Fibroblast of skin of scalp (primary cell): ENCODE data around the gene KCNJ18. TPM values are rescaled to one million over a fixed set of nuclear protein-coding genes. Genes with fewer than 3 reads are reported as not detected.
"Not testable (repeated sequence)": the region's sequence is repeated elsewhere in the genome, so short reads cannot be mapped to it uniquely, and the experiment has no call there.

Experiments used
- DNase-seq: peaks from one replicate; pipeline ENCODE4 v3.0.0-alpha.2; 2013
- polyA plus RNA-seq, 2 experiments: library from polyadenylated mRNA; unstranded; fragments of 120-200 nt; gene quantifications; one replicate each; pipeline ENCODE4 v1.2.1, GENCODE V29; 2013; ENCODE audit not compliant: insufficient read length in 2 of 2

KCNJ18 gene
- not detected for polyA plus RNA-seq (2013, experiment 1 of 2; ENCODE audit: insufficient read length)
- not detected for polyA plus RNA-seq (2013, experiment 2 of 2; ENCODE audit: insufficient read length)

DNA sequence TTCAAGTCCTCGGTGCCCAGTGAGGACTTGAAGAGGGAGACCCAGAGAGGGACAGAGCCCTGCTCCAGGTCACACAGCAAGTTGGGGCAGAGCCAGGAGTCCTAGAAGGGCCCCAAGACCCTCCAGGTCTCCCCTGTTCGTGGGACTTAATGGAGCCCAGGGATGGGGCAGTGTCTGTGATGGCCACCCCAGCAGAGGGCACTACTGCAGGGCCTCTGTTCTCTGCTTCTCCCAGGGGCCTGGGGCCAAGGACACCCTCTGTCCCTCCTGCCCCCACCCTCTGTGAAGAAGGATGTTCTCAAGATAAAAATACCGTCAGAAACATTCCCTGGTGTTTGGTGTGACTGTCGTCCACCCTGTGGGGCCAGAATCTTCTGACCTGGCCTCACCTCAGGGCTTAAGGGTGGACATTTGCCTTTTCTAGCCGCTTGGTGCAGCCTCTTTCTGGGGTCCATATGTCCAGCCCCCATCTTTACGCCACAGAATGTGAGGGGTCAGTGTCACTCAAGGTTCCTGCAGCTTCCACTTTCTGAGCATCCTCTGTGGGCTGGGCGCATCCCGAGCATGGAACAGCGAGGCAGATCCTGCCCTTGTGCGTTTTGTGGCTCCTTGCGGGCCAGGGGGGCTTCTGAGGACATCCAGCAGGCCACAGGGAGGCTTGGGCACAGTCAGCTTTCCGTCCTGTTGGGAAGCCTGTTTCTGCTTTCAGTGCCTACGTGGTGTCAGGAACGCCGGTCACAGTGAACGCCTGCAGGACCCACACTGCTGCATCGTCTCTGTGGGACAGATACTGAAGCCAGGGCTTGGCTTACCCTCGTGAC lies at the start of gene KCNJ18:
Gene KCNJ18 (plus strand): TSS at position 641 of the 821 bp plus-strand sequence. CDS start 10,264 bp downstream, outside the sequence.
- not testable (repeated sequence) for DNase-seq

DNA sequence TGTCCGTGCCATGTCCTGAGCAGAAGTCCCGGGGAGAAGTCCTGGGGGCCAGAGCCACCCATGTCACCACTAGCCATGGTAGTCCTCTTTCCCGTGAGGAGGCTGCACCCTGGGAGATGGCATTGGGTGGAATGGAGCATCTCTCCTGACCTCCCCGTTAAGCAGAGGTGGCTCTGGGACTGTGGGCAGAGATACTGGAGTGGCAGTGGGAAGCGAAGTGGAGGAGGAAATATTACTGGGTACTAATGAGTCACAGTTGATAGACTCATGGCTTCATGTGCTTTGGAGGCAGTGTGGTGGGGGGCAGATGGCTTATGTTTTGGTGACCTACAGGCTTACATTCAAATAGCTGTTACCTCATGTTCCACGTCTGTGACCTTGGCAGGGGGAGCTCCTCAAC lies 44.2 kb upstream of the KCNJ18 start:
- not testable (repeated sequence) for DNase-seq

DNA sequence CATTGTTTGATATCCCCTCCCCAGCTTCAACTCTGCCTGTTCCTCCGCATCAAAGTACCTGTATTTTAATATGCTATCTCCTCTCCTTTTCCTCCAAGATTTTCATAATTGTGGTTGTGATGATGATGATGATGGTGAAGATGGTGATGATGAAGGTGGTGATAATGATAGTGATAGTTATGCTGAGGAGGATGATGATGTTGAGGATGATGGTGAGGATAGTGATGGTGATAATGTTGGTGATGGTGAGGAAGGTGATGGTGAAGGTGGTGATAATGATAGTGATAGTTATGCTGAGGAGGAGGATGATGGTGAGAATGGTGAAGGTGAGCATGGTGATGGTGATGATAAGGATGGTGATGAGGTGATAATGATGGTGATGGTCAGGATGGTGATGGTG lies 42.3 kb upstream of the KCNJ18 start:
- DNase-seq, result not testable (repeated sequence)

DNA sequence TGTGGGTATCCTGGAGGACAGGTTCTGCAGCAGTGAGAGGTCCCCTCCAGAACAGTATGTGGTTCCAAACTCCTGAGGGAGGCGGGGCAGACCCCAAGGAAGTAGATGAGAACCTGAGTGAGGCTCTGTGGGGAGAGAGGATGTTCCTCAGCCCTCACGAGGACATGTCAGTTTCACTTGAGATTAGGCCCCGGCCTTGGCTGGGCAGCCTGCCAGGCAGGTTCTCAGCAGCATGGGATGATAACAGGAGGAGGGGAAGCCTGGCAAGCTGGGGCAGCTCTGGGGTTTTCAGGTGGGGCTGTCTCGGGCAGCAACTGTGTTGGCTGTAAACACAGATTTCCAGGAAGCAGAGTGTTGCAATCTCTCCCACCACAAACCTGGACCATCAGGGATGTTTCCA lies 40.3 kb upstream of the KCNJ18 start:
- DNase-seq, result not testable (repeated sequence)

DNA sequence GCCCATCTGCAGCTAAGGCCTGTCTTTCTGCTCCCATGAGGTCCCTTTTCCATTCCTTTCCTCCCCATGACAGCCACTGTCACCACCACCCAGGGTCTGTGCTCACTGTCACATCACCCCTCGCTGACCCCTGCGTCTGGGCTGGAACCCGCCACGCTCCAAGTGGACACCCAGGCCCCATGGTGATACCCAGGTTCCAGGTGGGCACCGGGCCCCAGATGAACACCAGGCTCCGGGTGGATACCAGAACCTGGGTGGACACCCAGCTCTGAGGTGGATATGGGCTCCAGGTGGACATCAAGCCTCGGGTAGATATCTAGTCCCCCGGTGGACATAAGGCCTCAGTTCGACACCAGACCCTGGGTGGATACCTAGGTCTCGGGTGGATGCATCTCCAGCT lies 39.1 kb upstream of the KCNJ18 start:
- DNase-seq, result not testable (repeated sequence)

DNA sequence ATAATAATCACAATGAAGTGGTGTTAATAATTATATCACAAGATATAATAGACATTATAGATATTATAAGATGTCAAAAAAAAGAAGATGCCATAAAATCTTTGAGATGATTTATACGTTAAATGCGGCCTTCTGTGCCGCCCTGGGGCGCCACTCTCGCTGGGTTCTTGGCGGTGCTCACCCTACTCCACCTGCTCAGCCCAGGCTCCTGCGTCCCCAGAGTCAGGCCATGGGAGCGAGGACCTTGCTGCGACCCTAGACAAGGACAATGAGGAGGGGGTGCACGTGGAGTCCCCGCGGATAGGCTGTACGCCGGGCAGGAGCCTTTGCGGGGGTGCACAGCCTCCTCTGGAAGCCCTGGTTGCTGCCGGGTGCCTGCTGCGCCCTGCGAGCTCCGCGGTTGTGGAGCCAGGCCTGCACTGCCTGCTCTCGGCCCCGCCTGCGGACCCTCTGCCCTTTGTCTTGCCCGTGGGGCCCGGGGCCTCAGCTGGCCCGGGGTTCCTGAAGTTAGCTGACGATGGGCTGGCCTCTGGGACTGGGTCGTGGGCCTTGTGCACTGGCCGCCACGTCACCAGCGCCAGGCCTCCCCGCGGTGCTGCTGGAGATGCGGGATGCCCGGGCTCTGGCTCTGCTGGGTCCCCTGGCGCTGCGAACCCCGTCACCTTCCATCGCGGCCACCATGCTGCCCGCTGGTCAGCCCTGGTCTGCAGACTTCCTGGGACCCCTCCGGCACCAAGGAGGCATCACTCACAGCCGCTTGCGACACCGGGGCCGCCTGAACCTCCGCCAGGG lies 35.6 kb upstream of the KCNJ18 start:
- not testable (repeated sequence) for DNase-seq

DNA sequence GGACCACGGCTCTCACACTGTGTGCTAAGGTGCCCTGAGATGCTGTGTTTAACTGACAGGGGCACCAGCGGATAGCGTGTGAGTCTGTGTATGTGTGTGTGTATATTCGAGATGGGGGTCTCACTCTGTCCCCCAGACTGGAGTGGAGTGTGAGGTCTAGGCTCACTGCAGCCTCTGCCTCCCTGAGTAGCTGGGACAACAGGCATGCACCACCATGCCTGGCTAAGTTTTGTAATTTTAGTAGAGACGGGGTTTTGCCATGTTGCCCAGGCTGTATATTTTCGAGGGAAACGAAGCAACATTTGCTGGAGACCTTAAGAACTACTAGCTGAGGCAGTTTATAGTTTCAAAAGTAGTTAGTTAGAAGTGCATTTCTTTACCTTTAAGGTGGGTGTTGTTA lies 32.7 kb upstream of the KCNJ18 start:
- DNase-seq, result not testable (repeated sequence)

DNA sequence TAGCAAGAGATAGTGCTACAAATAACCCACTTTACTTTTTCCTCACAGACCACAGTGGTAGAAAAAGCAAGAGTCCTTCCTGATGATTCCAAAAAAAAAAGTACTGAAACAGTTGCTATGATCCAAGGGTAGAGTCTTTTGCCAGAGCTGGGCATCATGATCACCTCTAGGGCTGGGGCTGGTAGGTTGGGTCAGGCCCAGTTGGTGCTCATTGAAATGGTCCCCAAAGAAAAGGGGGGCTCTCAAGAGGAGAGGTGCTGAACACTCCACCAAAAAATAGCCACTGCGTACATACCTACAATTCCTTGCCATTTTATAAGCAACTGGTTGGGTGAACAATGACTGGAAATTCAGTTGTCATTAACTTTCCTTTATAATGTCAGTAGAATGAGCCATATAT lies 30.9 kb upstream of the KCNJ18 start:
- not testable (repeated sequence) for DNase-seq

DNA sequence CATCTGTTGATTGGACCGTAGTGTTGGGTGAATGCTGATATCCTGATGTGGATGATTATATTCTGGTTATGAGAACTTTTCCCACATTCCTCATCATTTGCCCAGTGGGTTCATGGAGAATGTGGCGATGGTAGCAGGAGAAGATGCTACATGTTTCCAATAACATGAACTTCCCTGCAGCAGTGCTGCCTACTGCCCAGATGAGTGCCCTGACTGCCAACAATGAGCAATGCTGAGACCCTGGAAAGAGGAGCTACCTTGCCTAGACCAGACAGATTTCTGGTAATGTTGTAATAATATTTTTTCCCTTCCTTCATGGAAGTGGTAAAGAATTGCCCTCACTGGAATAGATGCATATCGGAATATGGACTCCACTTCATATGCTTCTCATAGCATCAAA lies 29.2 kb upstream of the KCNJ18 start:
- DNase-seq, result not testable (repeated sequence)

DNA sequence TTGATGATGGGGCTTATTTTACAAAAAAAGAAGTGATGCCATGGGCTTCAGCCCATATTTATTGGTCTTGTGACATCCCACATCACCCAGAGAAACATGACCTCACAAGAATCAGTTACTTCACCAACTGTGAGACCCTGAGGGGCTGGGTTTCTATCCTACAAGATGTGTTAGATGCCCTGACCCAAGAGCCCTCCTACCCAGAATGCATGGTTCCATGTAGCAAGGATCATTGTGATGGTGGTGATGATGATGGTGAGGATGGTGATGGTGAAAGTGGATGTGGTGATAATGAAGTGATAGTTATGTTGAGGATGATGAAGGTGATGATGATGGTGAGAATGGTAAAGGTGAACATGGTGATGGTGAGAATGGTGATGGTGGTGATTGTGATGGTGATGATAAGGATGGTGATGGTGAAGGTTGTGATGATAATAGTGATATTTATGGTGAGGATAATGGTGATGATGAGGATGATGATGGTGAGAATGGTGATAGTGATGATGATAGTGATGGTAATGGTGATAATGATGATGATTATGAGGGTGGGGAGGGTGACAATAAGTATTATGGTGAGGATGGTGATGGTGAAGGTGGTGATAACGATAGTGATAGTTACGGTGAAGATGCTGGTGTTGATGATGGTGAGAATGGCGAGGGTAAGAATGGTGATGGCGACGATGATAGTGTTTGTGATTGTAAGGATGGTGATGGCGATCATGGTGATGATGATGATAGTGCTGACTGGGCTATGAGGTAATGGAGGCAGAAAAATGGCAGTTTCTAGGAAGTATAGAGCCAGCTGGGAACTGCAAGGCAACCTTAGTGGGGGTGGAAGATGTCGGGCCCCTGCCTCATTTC lies 28.5 kb upstream of the KCNJ18 start:
- not testable (repeated sequence) for DNase-seq

DNA sequence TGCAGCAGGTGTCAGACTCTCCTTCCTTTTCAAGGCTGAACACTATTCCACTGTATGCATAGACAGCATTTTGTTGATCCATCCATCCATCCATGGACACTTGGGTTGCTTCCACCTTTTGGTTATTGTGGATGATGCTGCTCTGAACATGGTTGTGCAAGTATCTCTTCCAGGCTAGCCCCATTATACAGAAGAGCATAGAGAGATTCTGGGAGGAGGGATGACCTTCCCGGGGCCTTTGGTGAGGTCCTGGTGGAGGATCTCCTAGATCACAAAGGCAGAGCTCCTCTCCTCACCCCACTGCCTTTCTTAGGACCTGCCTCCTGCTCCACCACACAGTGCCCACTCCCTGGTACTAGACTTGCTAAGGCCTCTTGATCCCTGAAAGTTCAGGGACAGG lies 27.2 kb upstream of the KCNJ18 start:
- DNase-seq, result not testable (repeated sequence)

DNA sequence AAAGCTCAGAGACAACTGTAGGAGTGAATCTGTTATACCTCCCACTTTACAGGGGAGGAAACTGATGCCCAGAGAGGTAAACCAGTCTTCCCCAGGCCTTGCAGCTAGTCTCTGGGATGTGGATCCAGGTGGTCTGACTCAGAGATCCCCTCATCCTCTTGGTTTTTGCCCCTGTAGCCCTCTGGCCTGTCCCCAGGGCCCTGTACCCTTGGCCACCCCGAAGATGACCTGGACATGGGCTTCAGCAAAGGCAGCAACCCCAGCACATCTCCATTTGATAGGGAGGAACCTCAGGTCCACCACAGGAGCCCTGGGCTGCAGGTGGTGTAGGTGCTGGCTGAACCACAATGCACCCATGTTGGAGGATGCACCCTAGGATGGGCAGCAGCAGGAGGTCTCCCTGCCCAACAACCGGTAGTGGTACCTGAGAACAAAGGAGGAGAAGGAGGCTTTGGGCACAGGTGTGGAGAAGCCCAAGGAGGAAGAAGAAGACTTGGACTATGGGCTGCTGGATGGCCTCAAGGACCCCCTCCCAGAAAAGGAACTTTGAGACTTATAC lies 26.3 kb upstream of the KCNJ18 start:
- DNase-seq, result not testable (repeated sequence)

DNA sequence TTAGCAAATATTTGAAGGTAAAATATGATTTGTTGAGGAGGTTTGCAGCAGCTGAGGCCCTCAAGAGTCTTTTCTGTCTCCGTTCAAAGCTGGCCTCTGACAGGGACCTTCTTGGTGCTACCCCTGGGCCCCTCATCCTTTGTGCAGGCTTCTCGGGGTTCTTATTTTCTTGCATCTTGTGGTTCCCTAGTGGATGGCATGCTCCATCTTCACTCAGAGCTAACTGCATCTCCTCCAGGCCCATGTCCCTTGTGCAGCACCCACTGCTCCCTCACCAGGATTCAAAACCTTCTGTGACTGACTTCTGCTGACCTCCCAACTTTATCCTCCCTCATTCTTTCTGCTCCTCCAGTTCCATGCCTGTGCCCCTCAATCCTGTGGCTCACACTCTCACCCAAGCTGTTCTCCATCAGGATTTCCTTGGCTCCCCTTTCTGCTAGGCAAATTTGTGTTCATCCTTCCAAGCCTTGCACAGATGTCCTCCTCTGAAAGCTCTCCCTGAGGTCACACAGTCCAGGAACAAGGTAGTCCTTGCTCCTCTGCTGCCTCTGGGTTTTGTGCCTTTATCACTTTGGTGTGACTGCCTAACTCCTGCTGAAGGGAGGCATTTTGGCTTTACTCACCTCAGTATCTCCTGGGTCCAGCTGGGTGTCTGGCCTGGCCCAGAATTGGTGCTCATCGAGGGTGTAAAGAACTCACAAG lies 25.5 kb upstream of the KCNJ18 start:
- DNase-seq, result not testable (repeated sequence)

DNA sequence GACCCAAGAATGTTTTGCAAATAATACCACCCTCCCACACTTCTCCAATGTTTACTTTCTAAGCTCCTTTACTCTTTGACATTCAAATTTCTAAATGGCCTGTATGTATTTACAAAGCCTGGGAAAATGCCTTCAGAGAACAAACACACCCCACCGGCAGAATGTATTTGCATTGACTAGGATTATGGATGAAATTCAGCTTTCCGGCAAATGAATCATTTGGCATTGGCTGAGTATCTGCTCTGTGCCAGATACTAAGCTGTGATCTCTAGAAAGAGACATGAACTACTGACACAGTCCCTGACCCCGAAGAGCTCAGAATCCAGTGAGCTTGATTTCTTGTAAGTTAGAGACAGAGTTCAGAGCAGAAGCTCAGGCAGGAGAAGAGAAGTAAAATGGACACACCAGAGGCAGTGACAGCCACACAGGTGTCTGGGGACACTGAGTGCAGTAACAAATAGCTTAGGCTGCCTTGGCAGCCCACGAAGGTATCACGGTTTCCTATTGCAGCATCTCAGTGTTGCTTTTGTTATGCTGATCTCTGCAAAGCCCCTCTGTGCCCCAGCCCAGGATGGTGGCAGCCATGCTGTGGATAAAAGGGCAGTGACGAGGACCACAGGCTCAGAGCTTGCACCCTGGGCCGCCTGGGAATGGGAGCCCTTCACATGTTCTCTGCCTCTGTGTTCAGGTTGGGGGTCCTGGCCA lies 24.8 kb upstream of the KCNJ18 start:
- not testable (repeated sequence) for DNase-seq

DNA sequence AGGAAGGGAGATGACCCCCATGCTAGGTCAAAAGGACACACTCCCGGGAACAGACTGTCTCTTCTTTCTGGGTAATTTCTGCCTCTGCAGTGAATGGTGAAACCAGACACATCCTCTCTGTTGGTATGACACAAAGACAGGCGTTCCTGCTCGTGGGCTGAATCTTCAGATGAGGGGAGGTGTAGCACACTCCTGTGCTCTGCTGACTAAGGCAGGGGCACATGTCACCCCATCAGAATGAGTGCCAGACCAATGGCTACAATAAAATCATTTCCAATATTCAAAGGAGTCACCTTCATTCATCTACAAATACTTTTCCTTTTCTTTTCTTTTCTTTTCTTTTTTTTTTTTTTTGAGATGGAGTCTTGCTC lies 24.2 kb upstream of the KCNJ18 start:
- DNase-seq, result not testable (repeated sequence)

DNA sequence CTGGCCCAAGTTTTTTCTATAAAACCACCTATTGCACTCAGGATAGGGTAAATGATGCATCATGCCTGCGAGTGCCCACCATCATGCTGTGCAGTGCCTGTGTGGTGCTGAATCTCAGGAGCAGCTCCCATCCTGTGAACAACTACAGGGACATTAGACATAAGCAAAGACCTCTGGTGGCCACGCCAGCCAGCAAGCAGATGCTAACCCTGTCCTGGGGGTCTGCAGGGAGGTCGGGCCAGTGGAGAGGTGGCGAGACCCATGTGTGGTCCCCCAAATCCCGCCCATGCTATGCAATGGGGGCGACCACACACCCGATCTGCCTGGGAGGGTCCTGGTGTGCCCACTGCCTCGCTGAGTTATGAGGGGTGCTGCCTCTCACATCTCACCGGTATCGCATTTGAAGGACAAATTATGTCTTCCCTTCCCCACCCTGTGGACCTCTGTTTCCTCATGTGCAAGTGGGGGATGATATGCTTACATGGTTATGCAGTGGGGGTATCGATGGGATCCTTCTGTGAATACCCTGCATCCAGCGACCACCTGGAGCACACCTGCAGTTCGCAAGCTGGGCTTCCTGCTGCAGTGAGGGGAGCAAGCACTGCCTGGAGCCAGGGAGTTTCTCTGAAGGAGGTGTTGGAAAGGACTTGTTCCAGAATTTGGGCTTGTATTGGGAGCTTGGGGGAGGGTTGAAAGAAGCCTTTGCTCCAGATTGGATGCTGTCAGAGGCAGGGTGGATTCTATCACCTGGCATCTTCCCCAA lies 23.4 kb upstream of the KCNJ18 start:
- DNase-seq, result not testable (repeated sequence)

DNA sequence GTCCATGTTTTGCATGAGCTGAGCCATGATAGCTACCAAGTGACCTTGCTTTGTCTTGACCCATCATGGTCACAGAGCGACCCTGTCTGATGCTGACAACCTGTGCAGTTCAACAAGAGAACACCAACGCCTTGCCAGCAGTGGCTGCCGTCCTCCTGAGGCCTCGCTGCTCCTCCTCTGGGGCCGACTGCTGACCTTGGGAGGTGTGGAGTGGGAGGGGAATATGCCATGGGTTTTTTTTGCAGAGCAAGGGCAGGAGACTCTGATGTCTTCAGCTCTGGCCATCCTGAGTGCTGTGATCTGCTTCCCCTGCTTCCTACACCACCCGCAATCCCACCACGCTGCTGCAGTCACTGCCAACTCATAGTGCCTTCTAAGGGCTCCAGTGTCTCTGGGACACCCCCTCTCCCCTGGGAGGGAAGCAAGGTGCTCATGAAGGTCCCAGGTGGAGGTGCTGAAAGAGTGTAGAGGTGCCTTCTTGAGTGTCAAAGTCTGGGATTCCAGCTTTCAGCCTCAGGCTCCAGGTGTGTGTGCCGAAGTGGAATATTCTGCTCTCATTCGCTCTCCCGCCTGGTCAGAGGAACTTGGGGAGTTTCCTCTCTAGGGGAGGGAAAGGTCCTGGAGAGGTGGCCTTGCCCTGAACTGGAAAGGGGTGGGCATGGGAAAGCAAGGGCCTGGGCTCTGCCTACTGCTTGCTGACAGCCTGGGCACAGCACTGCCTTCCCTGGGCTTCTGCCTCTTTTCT lies 22.5 kb upstream of the KCNJ18 start:
- not testable (repeated sequence) for DNase-seq

DNA sequence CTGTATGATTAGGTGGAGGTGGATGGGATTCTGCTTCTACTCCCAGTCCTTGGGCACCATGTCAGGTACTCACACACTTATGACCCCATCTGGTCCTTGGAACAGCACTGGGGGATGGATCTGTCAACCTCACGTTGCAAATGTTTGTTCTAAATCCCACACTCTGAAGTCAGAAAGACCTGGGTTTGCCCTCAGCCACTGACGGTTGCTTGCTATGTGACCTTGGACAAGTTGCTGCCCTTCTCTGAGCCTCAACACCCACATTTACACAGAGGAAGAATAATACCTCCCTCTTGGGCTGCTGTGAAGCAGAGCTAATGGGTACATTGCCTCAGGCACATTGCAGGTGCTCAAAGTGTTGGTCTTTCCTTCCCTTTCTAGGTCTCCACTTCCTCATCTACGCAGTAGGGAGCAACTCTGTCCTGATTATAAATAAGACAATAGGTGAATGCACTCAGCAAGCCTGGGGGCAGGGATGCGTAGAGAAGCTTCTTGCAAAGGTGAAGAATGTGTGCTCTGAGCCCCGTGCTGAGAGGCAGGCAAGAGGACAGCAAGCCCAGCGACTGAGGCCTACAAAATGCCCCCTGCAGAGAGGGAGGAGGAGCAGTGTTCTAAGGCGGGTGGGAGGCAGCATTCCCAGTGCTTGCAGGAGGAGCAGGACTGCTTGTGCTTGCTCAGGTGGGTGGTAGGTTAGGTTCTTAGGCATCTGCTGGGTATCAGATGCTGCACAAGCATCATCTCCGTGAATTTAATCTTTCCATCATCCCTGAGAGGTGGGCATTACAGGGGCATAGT lies 21.8 kb upstream of the KCNJ18 start:
- not testable (repeated sequence) for DNase-seq
